ENCODE data around the gene GNPTG. TPM values are rescaled to one million over a fixed set of nuclear protein-coding genes. Genes with fewer than 3 reads are reported as not detected.
A peak's percentile ranks its signal among the peaks of the same experiment; 100 is the strongest.

The GNPTG gene
- total and polyA plus RNA-seq, 9 of the 15 experiments (the other 6 are each of a cell fraction or from before 2014, with no cell fraction given), result 0.69 to 33.3 (median 13.6) TPM

DNA sequence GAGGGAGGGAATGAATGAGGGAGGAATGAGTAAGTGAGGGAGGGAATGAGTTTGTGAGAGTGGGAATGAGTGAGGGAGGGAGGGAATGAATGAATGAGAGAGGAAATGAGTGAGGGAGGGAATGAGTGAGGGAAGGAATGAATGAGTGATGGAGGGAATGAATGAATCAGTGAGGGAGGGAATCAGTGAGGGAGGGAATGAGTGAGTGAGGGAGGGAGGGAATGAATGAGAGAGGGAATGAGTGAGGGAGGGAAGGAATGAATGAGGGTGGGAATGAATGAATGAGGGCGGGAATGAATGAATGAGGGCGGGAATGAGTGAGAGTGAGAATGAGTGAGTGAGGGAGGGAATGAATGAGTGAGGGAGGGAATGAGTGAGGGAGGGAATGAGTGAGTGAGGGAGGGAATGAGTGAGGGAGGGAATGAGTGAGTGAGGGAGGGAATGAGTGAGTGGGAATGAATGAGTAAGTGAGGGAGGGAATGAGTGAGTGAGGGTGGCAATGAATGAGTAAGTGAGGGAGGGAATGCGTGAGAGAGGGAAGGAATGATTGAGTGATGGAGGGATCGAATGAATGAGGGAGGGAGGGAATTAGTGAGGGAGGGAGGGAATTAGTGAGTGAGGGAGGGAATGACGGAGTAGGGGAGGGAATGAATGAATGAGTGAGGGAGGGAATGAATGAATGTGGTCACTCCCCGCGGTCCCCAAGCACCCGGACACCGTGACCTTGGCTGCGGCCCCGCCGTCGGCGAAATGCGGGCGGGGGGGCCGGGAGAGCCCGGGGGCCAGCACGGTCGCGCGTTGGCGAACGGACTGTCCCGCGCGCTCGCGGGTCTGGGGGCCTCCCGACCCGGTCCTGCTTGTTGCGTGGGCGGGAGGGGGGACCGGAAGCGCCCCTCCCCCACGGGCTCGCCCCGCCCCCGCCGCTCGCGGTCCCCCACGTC, 43.4 kb upstream of the GNPTG start:
- CTCF ChIA-PET (ENCODE audit: low intra/inter-chr PET ratio), result interaction anchor here (0.6 kb wide), 1 partner anchor 31 kb away, joined by 4 read pairs; no protein-coding TSS in a partner anchor
- H3K4me3 ChIP-seq, result peak overlapping the region; percentile 91
- H3K27me3 ChIP-seq (ENCODE audit: control insufficient read depth in 2 of 2, insufficient read depth in 2 of 2, low read length in 2 of 2), result no peaks in the 10 kb centered on the region
- POLR2A ChIA-PET, result interaction anchor here (0.6 to 1.4 kb wide), 6 partner anchors 10 to 1702 kb away, joined by 3 to 4 read pairs (median 4); no protein-coding TSS in a partner anchor
- peaks cover 33% of the 10 kb centered on the region for H4K20me1 ChIP-seq (replicated peaks; ENCODE audit: control insufficient read depth, insufficient read depth, low read length)
- in situ Hi-C loops (cut with MboI), result no loop called here
- peaks cover 39% of the 10 kb centered on the region for H3K79me2 ChIP-seq (ENCODE audit: control insufficient read depth, insufficient read depth, low read length)
- H3K27ac ChIP-seq (ENCODE audit: extremely low read depth, low read depth, low read length), result peak overlapping the region; percentile 100
- DNase-seq (ENCODE audit: extremely low read depth in 1 of 4, low spot score in 3 of 4) (peak in 2 of 4 experiments; percentile 93), ATAC-seq (peak; percentile 78), FAIRE-seq (no peak)
- peaks cover 15 to 64% of the 10 kb centered on the region in 2 experiments for H3K4me1 ChIP-seq (replicated peaks in 1 of 2; ENCODE audit: control insufficient read depth in 2 of 2, insufficient read depth in 2 of 2, low read length in 2 of 2)
- H3K36me3 ChIP-seq (ENCODE audit: control insufficient read depth, insufficient read depth, low read length), result peaks cover 29% of the 10 kb centered on the region
- BruUV-seq (replicated peaks), result no TSS peak
- intact Hi-C loops (cut with micrococcal nuclease), result loop anchor here (2.0 kb wide), 1 partner anchor 22 kb away; no protein-coding TSS in a partner anchor
- peak overlapping the region; percentile 70; the same call in 1 of the 2 replicates for H3K4me2 ChIP-seq (ENCODE audit: insufficient read depth, low read length)
- H3K9me3 ChIP-seq (replicated peaks; ENCODE audit: control insufficient read depth, insufficient read depth, low read depth, low read length), result no peaks in the 10 kb centered on the region
- 13% methylated on average over 7 of the region's 43 CpGs for WGBS (ENCODE audit: insufficient coverage, low coverage, missing lambda C conversion rate)
- H2AFZ ChIP-seq (ENCODE audit: low read depth, low read length), result peak overlapping the region; percentile 77
- peak overlapping the region; percentile 86 to 100 for H3K9ac ChIP-seq (ENCODE audit: insufficient read depth in 1 of 2, low read depth in 2 of 2, low read length in 2 of 2)
- H3K9me1 ChIP-seq (ENCODE audit: control insufficient read depth, insufficient read depth, low read length), result peaks cover 19% of the 10 kb centered on the region
- TF ChIP-seq MAZ (CRISPR knock-in tag; conservative IDR thresholded peaks at IDR 0.05 in 1 of 2, IDR thresholded peaks at IDR 0.05 in 1 of 2), result peak; percentile 57 to 67
- TF ChIP-seq SAP30 (IDR thresholded peaks at IDR 0.05; ENCODE audit: borderline replicate concordance, insufficient read depth, low read depth, low read length, poor library complexity, severe bottlenecking), result peak; percentile 42
- TF ChIP-seq HLTF (IDR thresholded peaks at IDR 0.05), result 0 out of 2 replicates have a peak, but pooled peaks have one; percentile 31
- TF ChIP-seq ZKSCAN1 (IDR thresholded peaks at IDR 0.05; ENCODE audit: low read depth, low read length), result 0 out of 2 replicates have a peak, but pooled peaks have one; percentile 40
- peak; percentile 69; the same call in 1 of the 2 replicates for TF ChIP-seq RB1 (IDR thresholded peaks at IDR 0.05; ENCODE audit: low read depth)
- TF ChIP-seq ZNF212 (CRISPR knock-in tag; IDR thresholded peaks at IDR 0.05), result no peak
- TF ChIP-seq ZNF197 (CRISPR knock-in tag; IDR thresholded peaks at IDR 0.05; ENCODE audit: low read depth), result peak; percentile 70; the same call in 1 of the 2 replicates
- peak; percentile 38; the same call in 1 of the 2 replicates for TF ChIP-seq MTA2 (IDR thresholded peaks at IDR 0.05; ENCODE audit: low read depth)
- TF ChIP-seq, protein P1, sequence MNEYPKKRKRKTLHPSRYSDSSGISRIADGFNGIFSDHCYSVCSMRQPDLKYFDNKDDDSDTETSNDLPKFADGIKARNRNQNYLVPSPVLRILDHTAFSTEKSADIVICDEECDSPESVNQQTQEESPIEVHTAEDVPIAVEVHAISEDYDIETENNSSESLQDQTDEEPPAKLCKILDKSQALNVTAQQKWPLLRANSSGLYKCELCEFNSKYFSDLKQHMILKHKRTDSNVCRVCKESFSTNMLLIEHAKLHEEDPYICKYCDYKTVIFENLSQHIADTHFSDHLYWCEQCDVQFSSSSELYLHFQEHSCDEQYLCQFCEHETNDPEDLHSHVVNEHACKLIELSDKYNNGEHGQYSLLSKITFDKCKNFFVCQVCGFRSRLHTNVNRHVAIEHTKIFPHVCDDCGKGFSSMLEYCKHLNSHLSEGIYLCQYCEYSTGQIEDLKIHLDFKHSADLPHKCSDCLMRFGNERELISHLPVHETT (CRISPR knock-in tag; conservative IDR thresholded peaks at IDR 0.05 in 1 of 2, IDR thresholded peaks at IDR 0.05 in 1 of 2), result peak in 1 of 2 experiments; percentile 95; a peak in 2 of 4 replicates
- TF ChIP-seq, protein P2, sequence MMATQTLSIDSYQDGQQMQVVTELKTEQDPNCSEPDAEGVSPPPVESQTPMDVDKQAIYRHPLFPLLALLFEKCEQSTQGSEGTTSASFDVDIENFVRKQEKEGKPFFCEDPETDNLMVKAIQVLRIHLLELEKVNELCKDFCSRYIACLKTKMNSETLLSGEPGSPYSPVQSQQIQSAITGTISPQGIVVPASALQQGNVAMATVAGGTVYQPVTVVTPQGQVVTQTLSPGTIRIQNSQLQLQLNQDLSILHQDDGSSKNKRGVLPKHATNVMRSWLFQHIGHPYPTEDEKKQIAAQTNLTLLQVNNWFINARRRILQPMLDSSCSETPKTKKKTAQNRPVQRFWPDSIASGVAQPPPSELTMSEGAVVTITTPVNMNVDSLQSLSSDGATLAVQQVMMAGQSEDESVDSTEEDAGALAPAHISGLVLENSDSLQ (IDR thresholded peaks at IDR 0.05), result peak; percentile 55
- peak; percentile 100 for TF ChIP-seq ZNF24 (IDR thresholded peaks at IDR 0.05)
- TF ChIP-seq ZEB2 (IDR thresholded peaks at IDR 0.05), result no peak
- TF ChIP-seq TAF1 (IDR thresholded peaks at IDR 0.05; ENCODE audit: control insufficient read depth, extremely low read depth, insufficient read depth, low read length, severe bottlenecking), result peak; percentile 28
- no peak for TF ChIP-seq RBBP5 (IDR thresholded peaks at IDR 0.05; ENCODE audit: borderline replicate concordance, insufficient read depth, low read length, poor library complexity, severe bottlenecking)
- TF ChIP-seq HDAC2 (IDR thresholded peaks at IDR 0.05), result 0 out of 2 replicates have a peak, but pooled peaks have one; percentile 45
- TF ChIP-seq TBL1XR1 (IDR thresholded peaks at IDR 0.05; ENCODE audit: low read length in 2 of 2), result no peak
- peak; percentile 83 for TF ChIP-seq HMGN3 (IDR thresholded peaks at IDR 0.05; ENCODE audit: borderline replicate concordance, extremely low read depth, insufficient read length, low read depth, low read length)
